ENCODE measurements around the gene IFNA7. TPM values are rescaled to one million over a fixed set of nuclear protein-coding genes. Genes with fewer than 3 reads are reported as not detected.

The IFNA7 gene
- total RNA-seq, result not detected in 2 replicates

GRCh38 chr9:21202105-21202504, at the start of gene IFNA7:
Gene IFNA7, minus strand, starts transcription at chr9:21202205. Its CDS starts 40 bp downstream, at chr9:21202165.

GRCh38 chr9:21239911-21240310, 37.9 kb upstream of the IFNA7 start, which contains the start of gene IFNA14:
Gene IFNA14, minus strand, starts transcription at chr9:21240005. Its CDS starts 70 bp downstream, at chr9:21239935.

GRCh38 chr9:21228122-21228521, 26.1 kb upstream of the IFNA7 start, which contains the start of gene IFNA17:
Gene IFNA17, minus strand, starts transcription at chr9:21228222. Its CDS starts 49 bp downstream, at chr9:21228173.

GRCh38 chr9:21217211-21217610, 15.2 kb upstream of the IFNA7 start, which contains the start of gene IFNA16:
Gene IFNA16, minus strand, starts transcription at chr9:21217311. Its CDS starts 6 bp downstream, at chr9:21217305.

GRCh38 chr9:21207043-21207442, 5.0 kb upstream of the IFNA7 start, which contains the start of gene IFNA10:
Gene IFNA10, minus strand, starts transcription at chr9:21207143. Its CDS starts 46 bp downstream, at chr9:21207097.

GRCh38 chr9:21187487-21187886, 14.5 kb downstream of the IFNA7 start, which contains the start of gene IFNA4:
Gene IFNA4, minus strand, starts transcription at chr9:21187587. Its CDS starts 56 bp downstream, at chr9:21187531.

GRCh38 chr9:21166560-21166959, 35.4 kb downstream of the IFNA7 start, which contains the start of gene IFNA21:
Gene IFNA21, minus strand, starts transcription at chr9:21166660. Its CDS starts 48 bp downstream, at chr9:21166612.

Small RNAs within 50 kb of the gene (small RNA-seq; reads per million reads assigned to genes)
- gene RF00019, result not detected

Other genes starting within 250 kb of the IFNA7 start
- gene HACD4, start 170.6 kb downstream of the IFNA7 start, total RNA-seq, result 25.9 and 30.0 TPM in 2 replicates
- not detected in 2 replicates for gene IFNB1, start 124.3 kb downstream of the IFNA7 start, total RNA-seq
- gene IFNW1, start 60.4 kb downstream of the IFNA7 start, total RNA-seq, result not detected in 2 replicates
- not detected in 2 replicates for gene IFNA21, start 35.5 kb downstream of the IFNA7 start, total RNA-seq
- not detected in 2 replicates for gene IFNA4, start 14.6 kb downstream of the IFNA7 start, total RNA-seq
- gene IFNA10, start 4.9 kb upstream of the IFNA7 start, total RNA-seq, result not detected in 2 replicates
- not detected in 2 replicates for gene IFNA16, start 15.1 kb upstream of the IFNA7 start, total RNA-seq
- gene IFNA17, start 26.0 kb upstream of the IFNA7 start, total RNA-seq, result not detected in 2 replicates
- not detected in 2 replicates for gene IFNA14, start 37.8 kb upstream of the IFNA7 start, total RNA-seq
- not detected in 2 replicates for gene IFNA5, start 103.1 kb upstream of the IFNA7 start, total RNA-seq
- 34.2 and 43.8 TPM in 2 replicates for gene KLHL9, start 133.2 kb upstream of the IFNA7 start, total RNA-seq
- gene IFNA6, start 148.7 kb upstream of the IFNA7 start, total RNA-seq, result not detected in 2 replicates
- under 0.01 TPM in 1 of 2 replicates, not detected in the other for gene IFNA13, start 165.9 kb upstream of the IFNA7 start, total RNA-seq
- not detected in 2 replicates for gene IFNA2, start 183.2 kb upstream of the IFNA7 start, total RNA-seq
- not detected in 2 replicates for gene IFNA8, start 206.9 kb upstream of the IFNA7 start, total RNA-seq
- not detected in 2 replicates for gene IFNA1, start 238.2 kb upstream of the IFNA7 start, total RNA-seq